ENCODE results near the gene GBGT1.

- no peak for TF ChIP-seq POLR2A (IDR thresholded peaks at IDR 0.05; ENCODE audit: low read depth, low read length)
- TF ChIP-seq TAF1 (IDR thresholded peaks at IDR 0.05; ENCODE audit: borderline replicate concordance, low read depth, low read length) = no peak
- no peak for TF ChIP-seq POLR2AphosphoS5 (IDR thresholded peaks at IDR 0.05; ENCODE audit: low read depth, low read length)
Measured at GRCh38 chr9:133187561-133188005, 23.9 kb upstream of the GBGT1 start.
